GM18909 (cell line): ENCODE data around the gene PPAT.
"Not testable (repeated sequence)": the region's sequence is repeated elsewhere in the genome, so short reads cannot be mapped to it uniquely, and the experiment has no call there.

Source experiments
- ATAC-seq: cut with Tn5 transposase; IDR thresholded peaks from one replicate; pipeline ENCODE4 v1.9.1; 2021; ENCODE audit warnings: mild to moderate bottlenecking; ENCODE audit not compliant: unreplicated experiment, poor library complexity

The PPAT gene

DNA sequence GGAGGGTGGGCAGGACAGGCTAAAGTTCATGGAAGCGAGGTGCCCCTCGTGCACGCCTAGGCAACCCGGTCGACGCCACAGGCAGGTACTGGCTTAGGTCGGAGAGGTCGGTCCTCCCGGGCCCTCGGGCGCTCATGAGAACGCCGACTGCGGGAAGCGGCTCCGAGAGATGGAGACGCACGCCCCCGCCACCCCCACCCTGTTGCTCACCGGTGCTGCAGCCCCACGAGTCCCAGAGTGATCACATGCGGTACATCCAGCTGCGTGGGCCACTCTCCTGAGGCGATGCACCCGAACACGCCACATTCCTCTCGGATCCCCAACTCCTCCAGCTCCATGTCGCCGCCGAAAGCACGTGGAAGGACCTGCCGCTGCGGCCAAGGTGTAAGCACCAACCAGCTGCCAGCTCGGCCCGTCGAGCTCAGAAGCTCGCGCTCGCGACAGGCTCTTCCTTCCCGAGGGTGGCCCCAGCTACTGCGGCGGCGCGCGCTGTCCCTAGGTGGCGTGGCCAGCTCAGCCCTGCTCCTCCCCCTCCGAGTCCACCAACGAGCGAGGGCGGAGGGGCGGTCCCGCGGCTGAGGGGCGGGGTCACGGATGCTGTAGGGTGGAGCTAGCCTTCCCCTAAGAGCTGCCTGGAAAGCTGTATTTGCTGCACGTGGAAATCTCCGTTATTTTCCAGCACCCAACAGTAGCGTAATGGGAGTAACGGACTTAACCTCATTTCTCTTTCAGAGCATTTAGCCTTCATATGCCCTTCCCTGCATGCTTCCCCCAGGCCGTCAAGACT, at the start of gene PPAT:
Gene PPAT (minus strand): TSS at position 476 of the 787 bp plus-strand sequence. CDS start 138 bp downstream, at position 338.
- ATAC-seq = peak; percentile 77

DNA sequence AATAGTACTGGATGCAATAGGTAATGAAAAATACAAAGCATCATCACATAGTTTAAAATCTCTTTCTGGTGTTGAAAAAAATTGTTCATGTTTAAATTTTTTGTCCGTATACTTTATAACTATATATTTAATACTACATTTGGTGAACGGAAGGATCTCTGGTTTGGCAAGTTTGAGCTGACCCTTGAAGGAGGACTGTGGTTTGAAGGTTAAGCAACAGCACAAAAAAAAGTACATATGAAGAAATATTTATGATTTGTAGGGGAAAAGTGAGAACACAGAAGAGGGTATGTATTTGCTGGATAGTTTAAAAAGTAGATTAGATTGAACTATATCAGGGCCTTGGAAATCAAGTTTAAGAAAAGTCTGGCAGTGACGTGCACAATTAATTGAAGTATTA, 45.3 kb upstream of the PPAT start:
- ATAC-seq = no peak

DNA sequence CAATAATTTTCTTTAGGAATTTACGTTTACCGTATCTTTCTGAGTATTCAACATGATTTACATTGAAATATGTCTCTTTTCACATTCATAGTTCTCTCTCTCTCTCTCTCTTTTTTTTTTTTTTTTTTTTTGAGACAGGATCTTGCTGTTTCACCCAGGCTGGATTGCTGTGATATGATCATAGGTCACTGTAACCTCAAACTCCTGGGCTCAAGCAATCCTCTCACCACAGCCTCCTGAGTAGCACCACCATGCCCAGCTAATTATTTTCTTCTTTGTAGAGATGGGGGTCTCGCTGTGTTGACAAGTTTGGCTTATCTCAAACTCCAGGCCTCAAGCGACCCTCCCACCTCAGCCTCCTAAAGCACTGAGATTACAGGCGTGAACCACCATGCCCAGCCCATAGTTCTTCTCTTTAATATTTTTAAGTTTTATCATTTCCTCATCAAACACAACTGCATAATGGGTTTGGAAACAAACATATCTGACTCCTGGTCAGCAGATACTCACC, 41.8 kb upstream of the PPAT start:
- ATAC-seq = no peak

DNA sequence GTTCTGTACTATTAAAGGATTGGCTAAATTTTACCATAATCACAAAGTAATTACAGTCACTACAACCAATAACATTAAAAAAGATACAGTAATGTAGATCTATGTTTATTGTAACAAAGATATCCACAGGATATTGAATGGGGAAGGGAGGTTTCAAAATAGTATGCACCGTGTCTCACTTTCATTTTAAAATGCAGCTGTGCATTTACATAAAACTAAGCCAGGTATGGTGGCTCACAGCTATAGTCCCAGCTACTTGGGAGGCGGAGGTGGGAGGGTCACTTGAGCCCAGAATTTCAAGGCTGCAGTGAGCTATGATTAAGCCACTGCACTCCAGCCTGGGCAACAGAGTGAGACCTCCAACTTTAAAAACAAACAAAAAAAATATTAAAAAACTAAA, 40.5 kb upstream of the PPAT start:
- ATAC-seq = peak; percentile 92

DNA sequence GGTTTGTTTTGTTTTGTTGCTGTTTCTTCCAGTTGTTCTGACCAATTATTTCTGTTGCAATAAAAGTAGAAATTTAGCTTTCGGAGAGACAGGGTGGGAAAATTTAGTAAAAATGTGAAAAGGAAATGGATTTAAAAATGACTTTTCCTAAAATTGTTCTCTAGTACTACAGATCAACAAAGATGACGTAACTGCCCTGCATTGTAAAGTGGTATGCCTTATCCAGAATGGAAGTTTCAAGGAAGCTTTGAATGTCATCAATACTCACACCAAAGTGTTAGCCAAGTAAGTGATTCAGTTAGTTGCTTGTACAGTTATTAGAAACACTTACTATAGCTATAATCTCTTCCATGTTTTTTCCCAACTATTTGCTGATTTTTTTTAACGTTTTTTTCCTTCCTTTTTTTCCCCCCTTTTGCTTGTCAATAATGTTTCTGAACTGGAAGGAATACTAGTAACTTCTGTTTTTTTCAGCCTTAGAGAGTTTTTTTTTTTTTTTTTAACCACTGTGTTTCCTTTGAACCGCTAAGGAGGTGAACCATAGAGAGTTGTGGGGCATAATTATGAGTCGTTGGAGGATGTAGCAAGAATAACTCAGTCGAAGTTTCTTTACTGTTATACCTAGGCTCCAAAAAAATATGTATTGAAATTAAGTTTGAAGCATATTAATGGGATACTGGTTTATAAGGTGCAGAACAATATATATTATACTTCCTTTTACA, 34.2 kb upstream of the PPAT start:
- ATAC-seq = no peak

DNA sequence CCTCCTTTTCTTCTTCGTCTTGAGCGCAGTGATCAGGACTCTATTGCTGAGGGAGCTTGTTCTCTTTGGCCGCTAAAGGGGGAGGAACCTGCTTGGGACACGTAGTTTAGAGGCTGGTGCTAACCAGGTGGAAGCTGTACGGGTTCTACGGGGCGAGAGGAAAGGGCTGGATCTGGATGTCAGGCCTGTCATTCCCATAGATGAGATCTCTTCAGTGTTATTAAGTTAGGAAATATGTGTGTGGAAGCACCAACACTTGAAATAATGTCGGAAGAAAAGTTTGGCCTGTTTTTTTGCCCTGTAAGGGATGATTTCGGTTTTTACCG, 32.6 kb upstream of the PPAT start:
- ATAC-seq = peak; percentile 55

DNA sequence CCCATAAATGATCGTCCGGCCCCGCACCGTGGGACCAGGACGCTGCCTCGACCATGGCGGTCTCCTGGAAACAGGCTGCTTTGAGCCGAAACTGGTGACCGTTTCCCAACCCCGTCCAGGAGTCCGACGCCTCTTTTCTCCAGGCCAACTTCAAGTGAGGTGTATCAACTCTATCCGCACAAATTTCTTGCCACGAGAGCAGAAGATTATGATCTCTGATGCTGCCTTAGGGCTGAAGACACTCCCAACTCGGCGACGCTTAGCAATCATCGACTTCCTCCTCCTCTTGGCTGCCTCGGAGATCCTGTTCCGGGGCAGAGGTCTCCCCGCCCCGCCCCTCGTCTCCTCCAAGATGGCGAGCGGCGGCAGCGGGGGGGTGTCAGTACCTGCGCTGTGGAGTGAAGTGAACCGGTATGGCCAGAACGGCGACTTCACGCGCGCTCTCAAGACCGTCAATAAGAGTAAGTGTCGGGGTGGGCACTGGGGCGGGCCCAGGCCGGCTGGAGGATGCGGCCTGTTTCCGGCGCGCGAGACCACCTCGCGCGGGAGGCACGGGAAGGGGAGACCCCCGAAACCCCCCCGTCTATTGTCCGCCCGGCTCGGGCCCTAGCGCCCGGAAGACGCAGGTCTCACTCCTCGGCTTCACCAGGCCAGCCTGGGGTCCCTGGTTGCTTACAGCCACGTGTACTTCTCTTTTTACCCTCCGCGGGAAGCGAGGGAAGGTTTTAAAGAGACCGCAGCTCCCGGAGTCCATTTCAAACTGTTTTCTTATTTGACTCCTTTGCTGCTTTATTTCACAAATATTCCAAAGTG, 32.1 kb upstream of the PPAT start, which contains the start of gene SRP72:
Gene SRP72 (plus strand): TSS at position 334 of the 813 bp plus-strand sequence. CDS start 19 bp downstream, at position 353.
- ATAC-seq = peak; percentile 94

DNA sequence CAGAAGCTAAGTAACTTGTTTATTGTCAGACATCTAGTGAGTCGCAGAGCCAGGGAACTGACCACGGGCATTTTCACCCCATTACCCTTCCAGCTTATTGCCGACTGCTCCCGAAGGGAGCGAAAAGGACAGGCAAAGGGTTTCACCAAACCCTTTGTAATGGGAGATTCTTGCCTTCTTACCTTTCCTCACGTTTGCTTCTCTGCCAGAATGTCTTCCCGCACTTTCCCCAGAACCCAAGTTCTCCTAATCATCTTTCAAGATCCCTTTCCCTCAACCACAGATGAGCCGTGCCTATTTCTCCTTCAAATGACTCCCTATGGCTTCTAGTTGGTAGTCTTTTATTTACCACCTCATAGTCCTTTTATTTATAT, 31.5 kb upstream of the PPAT start:
- no peak for ATAC-seq

DNA sequence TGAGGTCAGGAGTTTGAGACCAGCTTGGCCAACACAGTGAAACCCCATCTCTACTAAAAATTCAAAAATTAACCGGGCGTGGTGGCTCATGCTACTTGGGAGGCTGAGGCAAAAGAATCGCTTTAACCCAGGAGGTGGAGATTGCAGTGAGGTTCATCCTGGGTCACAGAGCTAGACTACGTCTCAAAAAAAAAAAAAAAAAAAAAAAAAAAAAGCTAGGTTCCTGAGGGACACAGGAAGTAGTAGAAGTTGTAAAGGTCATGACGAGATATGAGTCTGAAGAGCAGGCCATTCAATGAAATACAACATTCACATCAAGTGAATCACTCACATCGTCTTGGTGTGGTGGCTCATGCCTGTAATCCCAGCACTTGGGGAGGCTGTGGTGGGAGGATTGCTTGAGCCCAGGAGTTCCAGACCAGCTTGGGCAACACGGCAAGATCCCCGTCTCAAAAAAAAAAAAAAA, 30.9 kb upstream of the PPAT start:
- not testable (repeated sequence) for ATAC-seq

DNA sequence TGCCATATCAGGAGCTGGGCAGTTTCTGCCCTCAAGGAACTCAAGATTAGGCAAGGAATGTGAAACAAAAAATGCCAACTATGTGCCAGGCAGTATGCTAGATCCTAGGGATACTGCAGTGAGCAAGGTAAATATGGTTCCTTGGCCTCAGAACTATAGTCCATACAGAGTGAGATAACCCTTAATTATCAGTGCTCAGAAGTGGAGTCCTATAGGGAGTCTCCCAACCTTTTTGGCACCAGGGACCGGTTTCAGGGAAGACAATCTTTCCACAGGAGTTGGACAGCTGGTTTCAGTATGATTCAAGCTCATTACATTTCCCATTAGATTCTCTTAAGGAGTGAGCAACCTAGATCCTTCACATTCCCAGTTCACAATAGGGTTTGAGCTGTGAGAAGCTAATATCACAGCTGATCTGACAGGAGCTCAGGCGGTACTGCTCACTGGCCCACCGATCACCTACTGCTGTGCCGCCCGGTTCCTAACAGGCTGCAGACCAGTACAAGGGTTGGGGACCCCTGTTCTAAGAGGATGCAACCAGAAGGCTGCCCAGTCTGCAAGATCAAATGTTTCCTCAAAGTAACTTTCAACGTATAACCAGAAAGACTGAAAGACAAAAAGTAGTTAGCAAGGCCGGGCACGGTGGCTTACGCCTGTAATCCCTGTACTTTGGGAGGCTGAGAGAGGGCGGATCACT, 30.3 kb upstream of the PPAT start:
- no peak for ATAC-seq

DNA sequence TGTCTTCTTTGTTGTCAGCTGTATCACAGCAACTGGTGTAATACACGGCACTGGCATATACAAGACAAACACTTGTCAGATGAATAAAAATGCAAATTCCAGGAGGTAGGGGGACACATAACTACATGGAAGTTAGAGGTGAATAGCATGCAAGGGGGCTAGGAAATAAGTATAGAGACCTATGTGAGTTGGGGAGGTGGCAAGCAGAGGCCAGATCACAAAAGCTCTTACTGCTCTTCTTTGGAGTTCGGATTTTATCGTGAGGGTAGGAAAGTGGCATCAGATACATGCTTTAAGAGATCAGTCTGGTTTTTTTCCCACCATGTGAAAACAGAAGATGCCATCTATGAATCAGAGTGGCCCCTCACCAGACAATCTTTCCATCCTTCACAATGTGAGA, 29.2 kb upstream of the PPAT start:
- ATAC-seq = no peak

DNA sequence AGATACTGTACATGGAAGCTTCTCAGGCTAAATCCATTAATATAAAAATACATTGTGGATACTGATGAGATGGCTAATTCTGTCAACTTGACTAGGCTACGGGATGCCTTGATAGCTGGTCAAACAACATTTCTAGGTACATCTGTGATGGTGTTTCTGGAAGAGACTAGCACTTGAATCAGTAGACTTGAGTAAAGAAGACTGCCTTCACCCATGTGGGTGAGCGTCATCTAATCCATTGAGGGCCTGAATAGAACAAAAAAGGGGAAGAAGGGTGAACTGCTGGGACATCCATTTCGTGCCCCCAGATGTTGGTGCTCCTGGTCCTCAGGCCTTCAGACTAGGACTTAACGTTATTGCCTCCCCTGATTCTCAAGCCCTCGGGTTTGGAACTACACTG, 28.3 kb upstream of the PPAT start:
- ATAC-seq = no peak

DNA sequence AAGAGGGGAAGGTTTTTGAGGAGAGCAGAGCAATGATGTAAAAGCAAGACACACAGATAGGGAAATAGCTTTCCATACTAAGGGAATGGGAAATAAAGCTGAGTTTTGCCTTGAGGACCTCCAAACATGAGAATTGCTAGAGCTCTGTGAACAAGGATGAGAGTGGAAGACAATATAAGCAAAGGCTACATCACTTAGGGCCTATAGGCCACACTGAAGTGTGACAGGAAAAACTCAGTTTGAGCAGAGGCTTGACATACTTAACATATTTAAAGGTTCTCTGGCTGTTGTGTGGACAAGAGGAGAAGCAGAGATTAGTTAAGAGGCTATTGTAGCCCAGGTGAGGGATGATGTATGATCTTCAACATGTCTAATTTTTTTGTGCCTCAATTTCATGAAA, 26.7 kb upstream of the PPAT start:
- ATAC-seq = no peak

DNA sequence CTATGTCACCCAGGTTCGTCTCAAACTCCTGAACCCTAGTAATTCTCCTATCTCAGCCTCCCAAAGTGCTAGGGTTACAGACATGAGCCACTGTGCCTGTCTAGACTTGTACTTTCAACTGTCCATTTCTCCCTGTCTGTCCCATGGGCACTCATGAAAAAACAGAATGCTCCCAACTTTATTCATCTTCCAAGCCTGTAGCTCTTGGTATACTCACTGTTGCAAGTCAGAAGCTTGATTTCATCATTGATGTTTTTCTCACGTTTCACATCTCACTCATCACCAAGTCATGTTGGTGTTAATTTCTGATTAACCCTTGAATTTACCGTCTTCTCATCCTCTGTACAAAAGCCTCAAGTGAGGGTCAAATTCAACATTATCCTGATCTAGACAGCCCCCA, 24.7 kb upstream of the PPAT start:
- no peak for ATAC-seq

DNA sequence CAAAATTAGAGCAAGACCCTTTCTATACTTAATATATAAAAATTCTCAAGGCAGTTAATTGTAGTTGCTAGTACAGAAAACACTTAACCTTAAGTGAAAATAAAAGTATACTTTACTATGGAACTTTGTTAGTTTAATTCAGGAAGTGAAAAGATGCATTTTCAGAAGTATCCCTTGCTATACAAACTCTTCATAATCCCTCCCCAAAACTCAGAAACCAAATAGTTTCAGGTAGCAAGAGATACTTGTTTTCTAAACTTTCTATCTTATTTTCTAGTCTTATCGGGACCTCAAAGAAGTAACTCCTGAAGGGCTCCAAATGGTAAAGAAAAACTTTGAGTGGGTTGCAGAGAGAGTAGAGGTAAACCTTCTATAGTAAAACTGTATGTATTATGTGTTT, 14.9 kb upstream of the PPAT start:
- no peak for ATAC-seq

DNA sequence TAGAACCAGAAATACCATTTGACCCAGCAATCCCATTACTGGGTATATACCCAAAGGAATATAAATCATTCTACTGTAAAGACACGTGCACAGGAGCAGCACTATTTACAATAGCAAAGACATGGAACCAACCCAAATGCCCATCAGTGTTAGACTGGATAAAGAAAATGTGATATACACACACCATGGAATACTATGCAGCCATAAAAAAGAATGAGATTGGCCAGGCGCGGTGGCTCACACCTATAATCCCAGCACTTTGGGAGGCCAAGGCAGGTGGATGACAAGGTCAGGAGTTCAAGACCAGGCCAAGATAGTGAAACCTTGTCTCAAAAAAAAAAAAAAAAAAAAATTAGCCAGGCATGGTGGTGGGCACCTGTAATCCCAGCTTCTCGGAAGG, 14.1 kb upstream of the PPAT start:
- not testable (repeated sequence) for ATAC-seq

DNA sequence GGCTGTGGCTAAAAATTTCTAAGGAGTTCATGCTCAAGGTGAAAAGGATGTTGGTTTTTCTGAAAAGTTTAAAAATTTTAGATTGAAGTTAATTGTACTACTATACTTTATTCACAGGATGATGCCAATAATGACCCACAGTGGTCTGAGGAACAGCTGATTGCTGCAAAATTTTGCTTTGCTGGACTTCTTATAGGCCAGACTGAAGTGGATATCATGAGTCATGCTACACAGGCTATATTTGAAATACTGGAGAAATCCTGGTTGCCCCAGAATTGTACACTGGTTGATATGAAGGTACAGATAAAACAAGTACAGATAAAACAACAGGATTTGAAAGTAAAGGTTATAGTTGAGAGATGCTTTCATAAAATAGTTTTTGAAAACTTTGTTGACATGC, 12.9 kb upstream of the PPAT start:
- no peak for ATAC-seq

DNA sequence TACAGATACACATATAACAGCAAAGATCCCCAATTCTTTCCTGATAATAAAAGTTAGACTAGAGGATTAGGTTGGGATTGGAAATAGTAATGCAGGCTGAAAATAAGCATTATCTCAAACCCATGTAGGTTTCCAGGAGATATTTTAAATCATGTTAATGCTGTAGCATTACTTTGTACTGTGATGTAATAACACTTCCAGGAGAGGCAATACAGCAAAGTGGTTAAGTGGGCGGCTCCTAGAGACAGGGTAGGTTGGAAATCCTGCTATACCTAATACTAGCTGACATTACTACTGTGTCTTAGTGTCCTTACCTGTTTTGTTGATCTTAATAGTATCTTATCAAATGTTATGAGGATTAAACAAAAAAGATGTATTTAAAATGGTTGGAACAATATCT, 10.3 kb upstream of the PPAT start:
- no peak for ATAC-seq

DNA sequence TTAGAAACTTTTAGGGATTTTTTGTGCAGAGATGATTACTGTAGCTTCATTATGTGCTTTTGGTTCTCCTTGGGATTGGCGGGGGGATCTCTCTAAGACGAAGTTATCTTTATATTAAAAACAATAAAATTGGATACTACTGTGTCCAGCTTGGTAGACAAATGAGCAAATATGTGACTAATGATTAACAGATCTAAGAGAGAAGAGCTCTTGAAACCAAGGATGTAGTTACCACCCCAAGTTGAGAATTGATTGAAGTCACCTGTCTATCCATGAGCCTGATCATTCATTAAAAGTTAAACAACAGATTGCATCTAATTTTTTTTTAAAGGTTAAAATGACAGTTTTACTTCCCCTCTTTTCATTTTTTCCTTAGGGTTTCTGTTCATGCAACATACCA, 9.3 kb upstream of the PPAT start:
- ATAC-seq = no peak

DNA sequence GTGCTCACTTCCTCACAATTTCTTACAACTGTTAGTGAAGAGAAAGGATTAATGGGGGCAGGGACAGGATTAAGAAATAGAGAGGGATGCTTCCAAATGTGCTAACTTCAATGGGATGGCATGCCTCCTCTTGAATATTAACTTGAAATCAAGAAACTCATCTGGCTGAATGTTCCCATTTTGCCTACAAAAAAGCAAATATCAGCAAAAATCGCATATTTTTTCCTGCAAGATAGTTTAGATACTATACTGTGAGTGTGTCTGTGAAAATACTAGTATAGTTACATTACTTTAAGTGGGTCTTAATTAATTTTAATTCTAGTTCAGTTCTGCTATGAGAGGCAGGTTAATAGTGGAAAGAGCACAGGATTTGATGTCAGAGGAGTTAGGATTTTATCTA, 5.6 kb upstream of the PPAT start:
- ATAC-seq = no peak
